ENCODE data around the gene CTCF. TPM values are rescaled to one million over a fixed set of nuclear protein-coding genes. Genes with fewer than 3 reads are reported as not detected.
A peak's percentile ranks its signal among the peaks of the same experiment; 100 is the strongest.

The CTCF gene
- total RNA-seq, 1 donor from 2014 or later = 36.0 TPM

GRCh38 chr16:67563708-67564468 lies 1.6 kb downstream of the CTCF start:
- intact Hi-C loops (cut with DNase I) = loop anchor here (10.0 kb wide), 1 partner anchor 101 kb away; the partner anchor contains the start of genes ACD, C16orf86, ENKD1 and PARD6A
- Histone ChIP-seq H3K36me3 (no peaks in the 10 kb centered on the region), H3K9me3 (no peaks in the 10 kb centered on the region), H3K4me1 (peaks cover 28% of the 10 kb centered on the region), H3K27me3 (no peaks in the 10 kb centered on the region), H3K27ac (peak overlapping the region; percentile 100), H3K4me3 (peak overlapping the region; percentile 96)
- TF ChIP-seq, protein P1, sequence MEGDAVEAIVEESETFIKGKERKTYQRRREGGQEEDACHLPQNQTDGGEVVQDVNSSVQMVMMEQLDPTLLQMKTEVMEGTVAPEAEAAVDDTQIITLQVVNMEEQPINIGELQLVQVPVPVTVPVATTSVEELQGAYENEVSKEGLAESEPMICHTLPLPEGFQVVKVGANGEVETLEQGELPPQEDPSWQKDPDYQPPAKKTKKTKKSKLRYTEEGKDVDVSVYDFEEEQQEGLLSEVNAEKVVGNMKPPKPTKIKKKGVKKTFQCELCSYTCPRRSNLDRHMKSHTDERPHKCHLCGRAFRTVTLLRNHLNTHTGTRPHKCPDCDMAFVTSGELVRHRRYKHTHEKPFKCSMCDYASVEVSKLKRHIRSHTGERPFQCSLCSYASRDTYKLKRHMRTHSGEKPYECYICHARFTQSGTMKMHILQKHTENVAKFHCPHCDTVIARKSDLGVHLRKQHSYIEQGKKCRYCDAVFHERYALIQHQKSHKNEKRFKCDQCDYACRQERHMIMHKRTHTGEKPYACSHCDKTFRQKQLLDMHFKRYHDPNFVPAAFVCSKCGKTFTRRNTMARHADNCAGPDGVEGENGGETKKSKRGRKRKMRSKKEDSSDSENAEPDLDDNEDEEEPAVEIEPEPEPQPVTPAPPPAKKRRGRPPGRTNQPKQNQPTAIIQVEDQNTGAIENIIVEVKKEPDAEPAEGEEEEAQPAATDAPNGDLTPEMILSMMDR (IDR thresholded peaks at IDR 0.05) = no peak
- no peak for DNase-seq
- peak; percentile 4 for ATAC-seq

DNA sequence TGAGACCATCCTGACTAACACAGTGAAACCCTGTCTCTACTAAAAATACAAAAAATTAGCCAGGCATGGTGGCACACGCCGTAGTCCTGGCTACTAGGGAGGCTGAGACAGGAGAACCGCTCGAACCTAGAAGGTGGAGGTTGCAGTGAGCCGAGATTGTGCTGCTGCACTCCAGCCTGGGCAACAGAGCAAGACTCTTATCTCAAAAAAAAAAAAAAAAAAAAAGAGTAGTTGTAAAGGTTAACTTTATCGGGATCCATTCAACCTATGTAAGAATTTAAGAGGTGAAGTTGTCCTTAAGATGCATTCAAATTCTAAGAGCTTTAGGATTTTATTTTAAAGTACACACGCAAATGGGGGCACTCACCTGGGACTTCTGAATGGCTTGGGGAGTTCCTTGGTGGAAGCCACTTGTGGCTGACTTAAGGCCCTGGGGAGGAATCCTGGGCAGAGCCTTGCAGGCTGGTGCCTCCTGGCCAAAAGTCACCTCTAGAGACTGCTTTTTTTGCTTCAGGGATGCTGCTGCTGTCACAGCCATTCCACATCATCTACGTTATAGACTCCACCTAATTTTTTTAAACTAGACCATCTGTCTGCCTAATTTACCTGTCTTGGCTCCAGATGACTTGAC lies 3.3 kb downstream of the CTCF start:
- DNase-seq (no peak), ATAC-seq (no peak)
- intact Hi-C loops (cut with DNase I) = loop anchor here (10.0 kb wide), 1 partner anchor 99 kb away; the partner anchor contains the start of genes ACD, C16orf86, ENKD1 and PARD6A
- H3K9me3 ChIP-seq = no peaks in the 10 kb centered on the region
- TF ChIP-seq, protein P1 (IDR thresholded peaks at IDR 0.05) = no peak
- no peak overlapping the region for H3K27ac ChIP-seq
- H3K4me1 ChIP-seq = peaks cover 28% of the 10 kb centered on the region
- no peaks in the 10 kb centered on the region for H3K27me3 ChIP-seq
- H3K36me3 ChIP-seq = no peaks in the 10 kb centered on the region
- H3K4me3 ChIP-seq = no peak overlapping the region

- ATAC-seq (no peak), DNase-seq (no peak)
- no peak overlapping the region for H3K27ac ChIP-seq
- no peak overlapping the region for H3K4me3 ChIP-seq
- H3K27me3 ChIP-seq = no peaks in the 10 kb centered on the region
- peaks cover 19% of the 10 kb centered on the region for H3K36me3 ChIP-seq
- TF ChIP-seq, protein P1 (IDR thresholded peaks at IDR 0.05) = no peak
- intact Hi-C loops (cut with DNase I) = no loop called here
- H3K9me3 ChIP-seq = no peaks in the 10 kb centered on the region
- H3K4me1 ChIP-seq = no peaks in the 10 kb centered on the region
These were observed 9.1 kb downstream of the CTCF start for GRCh38 chr16:67571464-67571863.

DNA sequence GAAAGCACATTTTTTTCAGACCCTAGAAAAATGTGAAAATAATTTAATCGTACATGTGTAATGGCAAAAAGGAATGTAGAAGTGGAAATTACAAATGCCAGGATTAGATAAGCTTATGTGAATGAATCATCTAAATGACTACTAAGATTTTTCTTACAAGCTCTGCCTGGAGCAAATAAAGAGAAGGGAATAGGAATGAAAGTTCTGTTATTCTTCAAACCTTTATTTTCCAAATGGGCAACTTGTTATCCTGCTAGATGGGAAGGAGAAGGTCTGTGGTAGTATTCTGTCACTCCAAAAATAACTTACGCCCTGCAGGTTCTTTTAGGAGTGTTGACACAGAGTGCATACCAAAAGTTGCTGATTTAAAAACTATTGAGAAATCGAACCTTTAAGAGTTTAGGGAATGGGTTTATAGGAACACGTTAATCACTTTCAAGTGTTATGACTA lies 9.7 kb downstream of the CTCF start:
- no peak overlapping the region for H3K27ac ChIP-seq
- no peaks in the 10 kb centered on the region for H3K27me3 ChIP-seq
- H3K9me3 ChIP-seq = no peaks in the 10 kb centered on the region
- peaks cover 24% of the 10 kb centered on the region for H3K36me3 ChIP-seq
- TF ChIP-seq, protein P1 (IDR thresholded peaks at IDR 0.05) = no peak
- ATAC-seq (peak; percentile 14), DNase-seq (no peak)
- no peaks in the 10 kb centered on the region for H3K4me1 ChIP-seq
- intact Hi-C loops (cut with DNase I) = no loop called here
- H3K4me3 ChIP-seq = no peak overlapping the region

GRCh38 chr16:67579686-67580085 lies 17.4 kb downstream of the CTCF start:
- peaks cover 22% of the 10 kb centered on the region for H3K36me3 ChIP-seq
- H3K27ac ChIP-seq = no peak overlapping the region
- intact Hi-C loops (cut with DNase I) = no loop called here
- DNase-seq (no peak), ATAC-seq (no peak)
- no peaks in the 10 kb centered on the region for H3K4me1 ChIP-seq
- no peaks in the 10 kb centered on the region for H3K27me3 ChIP-seq
- H3K4me3 ChIP-seq = no peak overlapping the region
- TF ChIP-seq, protein P1 (IDR thresholded peaks at IDR 0.05) = no peak
- no peaks in the 10 kb centered on the region for H3K9me3 ChIP-seq

Measured in upper lobe of right lung (tissue), 1 donor.